HG03520 (cell line): Measurements from ENCODE around the gene SMPDL3A.

Experiments used
- ATAC-seq: cut with Tn5 transposase; IDR thresholded peaks from one replicate; pipeline ENCODE4 v1.9.1; 2021; ENCODE audit warnings: mild to moderate bottlenecking, moderate library complexity; ENCODE audit not compliant: unreplicated experiment

SMPDL3A gene

GRCh38 chr6:122775975-122776374 is 13.1 kb upstream of the SMPDL3A start:
- ATAC-seq: no peak

GRCh38 chr6:122778302-122778701 is 10.8 kb upstream of the SMPDL3A start:
- ATAC-seq: no peak

- no peak for ATAC-seq
Observed at GRCh38 chr6:122778985-122779661, 9.9 kb upstream of the SMPDL3A start.

GRCh38 chr6:122779667-122780066 is 9.4 kb upstream of the SMPDL3A start, which contains the start of gene FABP7:
Gene FABP7, plus strand, starts transcription at chr6:122779716. Its CDS starts 79 bp downstream, at chr6:122779795.
- no peak for ATAC-seq

GRCh38 chr6:122780114-122780513 is 8.9 kb upstream of the SMPDL3A start:
- no peak for ATAC-seq

GRCh38 chr6:122781716-122782115 is 7.3 kb upstream of the SMPDL3A start:
- no peak for ATAC-seq

- no peak for ATAC-seq
Observed at GRCh38 chr6:122783401-122783800, 5.7 kb upstream of the SMPDL3A start.

- no peak for ATAC-seq
Observed at GRCh38 chr6:122785891-122786290, 3.2 kb upstream of the SMPDL3A start.

- no peak for ATAC-seq
Observed at GRCh38 chr6:122787721-122788120, 1.3 kb upstream of the SMPDL3A start.

GRCh38 chr6:122788208-122788607 is 850 bp upstream of the SMPDL3A start:
- ATAC-seq: no peak

GRCh38 chr6:122788663-122789181 is 336 bp upstream of the SMPDL3A start:
- ATAC-seq: no peak

GRCh38 chr6:122790028-122790422 is 967 bp downstream of the SMPDL3A start:
- ATAC-seq: no peak

GRCh38 chr6:122790423-122791309 is 1.6 kb downstream of the SMPDL3A start:
- ATAC-seq: no peak

GRCh38 chr6:122791310-122791679 is 2.2 kb downstream of the SMPDL3A start:
- no peak for ATAC-seq

- no peak for ATAC-seq
Observed at GRCh38 chr6:122792766-122793165, 3.7 kb downstream of the SMPDL3A start.

- ATAC-seq: no peak
Observed at GRCh38 chr6:122797537-122797936, 8.5 kb downstream of the SMPDL3A start.

- ATAC-seq: peak; percentile 92
Observed at GRCh38 chr6:122798099-122798641, 9.1 kb downstream of the SMPDL3A start.

GRCh38 chr6:122799140-122799745 is 10.2 kb downstream of the SMPDL3A start:
- no peak for ATAC-seq

GRCh38 chr6:122799916-122800686 is 11.0 kb downstream of the SMPDL3A start:
- no peak for ATAC-seq

GRCh38 chr6:122800906-122801305 is 11.8 kb downstream of the SMPDL3A start:
- no peak for ATAC-seq
